GM18505 (cell line): Measurements from ENCODE around the gene RAP1A.

ENCODE experiments used
- ATAC-seq: cut with Tn5 transposase; IDR thresholded peaks from one replicate; pipeline ENCODE4 v1.9.1; 2021; ENCODE audit not compliant: unreplicated experiment
- POLR2A ChIP-seq: IDR thresholded peaks from 4 replicates; pipeline ENCODE4 v1.6.1; 2011; ENCODE audit warnings: borderline replicate concordance; ENCODE audit not compliant: insufficient read depth, insufficient read length; ENCODE audit errors: extremely low read depth

The RAP1A gene

GRCh38 chr1:111649648-111650047 is 30.1 kb downstream of the RAP1A start:
- ATAC-seq: no peak
- no peak for TF ChIP-seq POLR2A

GRCh38 chr1:111653709-111654108 is 34.1 kb downstream of the RAP1A start:
- no peak for TF ChIP-seq POLR2A
- no peak for ATAC-seq

- TF ChIP-seq POLR2A: no peak
- ATAC-seq: no peak
These were observed 35.2 kb downstream of the RAP1A start for GRCh38 chr1:111654839-111655238.

- TF ChIP-seq POLR2A: no peak
- ATAC-seq: no peak
These were observed 36.8 kb downstream of the RAP1A start for GRCh38 chr1:111656086-111657017.

- no peak for TF ChIP-seq POLR2A
- ATAC-seq: no peak
These were observed 39.0 kb downstream of the RAP1A start for GRCh38 chr1:111658622-111659021.

- no peak for TF ChIP-seq POLR2A
These were observed 40.9 kb downstream of the RAP1A start for GRCh38 chr1:111660204-111661150.

GRCh38 chr1:111664652-111665051 is 45.1 kb downstream of the RAP1A start:
- TF ChIP-seq POLR2A: no peak
- ATAC-seq: no peak

More at GRCh38 chr1:111660204-111661150, 40.9 kb downstream of the RAP1A start:
- ATAC-seq: no peak

GRCh38 chr1:111665497-111665896 is 45.9 kb downstream of the RAP1A start:
- TF ChIP-seq POLR2A: no peak
- ATAC-seq: no peak

- TF ChIP-seq POLR2A: no peak
These were observed 47.2 kb downstream of the RAP1A start for GRCh38 chr1:111666828-111667227.

GRCh38 chr1:111669268-111669667 is 49.7 kb downstream of the RAP1A start:
- no peak for ATAC-seq
- TF ChIP-seq POLR2A: no peak

More at GRCh38 chr1:111666828-111667227, 47.2 kb downstream of the RAP1A start:
- ATAC-seq: no peak

- no peak for ATAC-seq
- TF ChIP-seq POLR2A: no peak
These were observed 52.3 kb downstream of the RAP1A start for GRCh38 chr1:111671852-111672251.

GRCh38 chr1:111672331-111672730 is 52.7 kb downstream of the RAP1A start:
- no peak for ATAC-seq
- no peak for TF ChIP-seq POLR2A

- ATAC-seq: no peak
- no peak for TF ChIP-seq POLR2A
These were observed 58.0 kb downstream of the RAP1A start for GRCh38 chr1:111677604-111678003.
